HepG2 (cell line): ENCODE results near the gene FGF4.

ENCODE experiments used
- CEBPB ChIP-seq: IDR thresholded peaks from 2 replicates; pipeline ENCODE4 v1.6.1; 2011; ENCODE audit warnings: low read depth, low read length, improper control_type of control experiment, borderline replicate concordance
- HNF4G ChIP-seq, 2 experiments: sonication (generic) in 1 of 2; formaldehyde crosslinking in 1 of 2; IDR thresholded peaks; 2 replicates each; pipeline versions ENCODE4 v1.4.0 to v1.6.1; 2011 to 2020; ENCODE audit warnings: borderline replicate concordance in 2 of 2, low read depth in 2 of 2, mild to moderate bottlenecking in 2 of 2, low read length in 1 of 2, missing genetic modification reagents in 1 of 2, moderate library complexity in 1 of 2
- POLR2AphosphoS5 ChIP-seq: IDR thresholded peaks from 2 replicates; pipeline ENCODE4 v1.6.1; 2012; ENCODE audit warnings: low read depth, low read length
- ZBTB49 ChIP-seq: sonication (generic); formaldehyde crosslinking; IDR thresholded peaks from 2 replicates; pipeline ENCODE4 v1.4.0; 2020; ENCODE audit warnings: missing genetic modification reagents, borderline replicate concordance

- TF ChIP-seq CEBPB, result no peak
- TF ChIP-seq POLR2AphosphoS5, result no peak
- no peak for TF ChIP-seq HNF4G (IDR thresholded peaks at IDR 0.05; ENCODE audit: borderline replicate concordance, low read depth, low read length)
- no peak for TF ChIP-seq HNF4G (CRISPR knock-in tag; IDR thresholded peaks at IDR 0.05; ENCODE audit: borderline replicate concordance, low read depth)
- no peak for TF ChIP-seq ZBTB49 (CRISPR knock-in tag)
These were observed 40.8 kb downstream of the FGF4 start for GRCh38 chr11:69734367-69734766.
